Measurements from ENCODE around the gene TRAPPC2.
"Not testable (repeated sequence)": the region's sequence is repeated elsewhere in the genome, so short reads cannot be mapped to it uniquely, and the experiment has no call there.

DNA sequence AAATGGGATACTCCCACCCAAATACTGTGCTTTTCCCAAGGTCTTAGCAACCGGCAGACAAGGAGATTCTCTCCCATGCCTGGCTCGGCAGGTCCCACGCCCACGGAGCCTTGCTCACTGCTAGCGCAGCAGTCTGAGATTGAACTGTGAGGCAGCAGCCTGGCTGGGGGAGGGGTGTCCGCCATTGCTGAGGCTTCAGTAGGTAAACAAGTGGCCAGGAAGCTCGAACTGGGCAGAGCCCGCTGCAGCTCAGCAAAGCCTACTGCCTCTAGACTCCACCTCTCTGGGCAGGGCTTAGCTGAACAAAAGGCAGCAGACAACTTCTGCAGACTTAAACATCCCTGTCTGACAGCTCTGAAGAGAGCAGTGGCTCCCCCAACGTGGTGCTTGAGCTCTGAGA lies 9.5 kb downstream of the TRAPPC2 start:
- not testable (repeated sequence) for TF ChIP-seq CTCF, POLR2A, POLR2AphosphoS5 (IDR thresholded peaks at IDR 0.05)
